ENCODE data around the gene MSI2. TPM values are rescaled to one million over a fixed set of nuclear protein-coding genes. Genes with fewer than 3 reads are reported as not detected.

Gene MSI2
- total RNA-seq, 1 experiment from 2014 or later: 174 TPM

DNA sequence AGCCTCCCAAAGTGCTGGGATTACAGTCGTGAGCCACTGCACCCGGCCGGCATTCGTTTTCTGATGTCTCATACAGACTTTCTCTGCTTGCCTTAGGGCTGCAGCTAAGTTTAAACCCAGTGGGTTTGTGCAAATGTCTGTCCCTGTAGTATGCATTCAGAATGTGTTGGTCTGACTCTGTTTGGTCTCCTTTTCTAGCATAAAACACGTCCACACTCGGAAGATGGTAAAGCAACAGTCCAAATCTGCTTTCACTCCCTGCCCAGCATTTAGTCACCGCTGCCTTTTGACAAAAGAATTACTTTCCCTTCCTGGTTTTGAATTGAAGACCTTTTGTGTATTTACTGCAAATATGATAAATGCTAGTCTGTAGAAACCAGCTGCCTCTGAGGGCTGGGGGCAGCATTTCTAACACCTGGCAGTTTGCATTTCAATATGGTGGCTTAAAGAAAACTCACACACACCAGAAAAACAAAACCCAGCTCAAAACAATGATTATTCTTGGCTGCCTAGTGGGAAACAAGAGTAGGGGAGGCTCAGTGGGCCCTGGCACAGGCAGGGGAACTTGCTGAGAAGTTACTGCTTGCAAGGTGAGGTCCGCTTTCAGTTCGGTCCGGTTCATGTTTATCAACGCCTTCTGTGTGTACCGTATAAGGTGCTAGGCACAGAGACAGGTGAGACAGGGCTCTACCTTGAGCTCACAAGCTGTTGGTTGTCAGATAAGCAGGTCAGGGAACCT is 56.9 kb downstream of the MSI2 start:
- H3K4me1 ChIP-seq: peaks cover 7% of the 10 kb centered on the region
- H3K27ac Mint-ChIP-seq (ENCODE audit: unreplicated experiment): no peak overlapping the region
- no peak overlapping the region for H3K4me3 Mint-ChIP-seq (ENCODE audit: unreplicated experiment)
- H3K36me3 Mint-ChIP-seq (ENCODE audit: insufficient read depth, unreplicated experiment): peaks cover 60% of the 10 kb centered on the region
- intact Hi-C loops (cut with micrococcal nuclease; ENCODE audit: unreplicated experiment): no loop called here
- no peaks in the 10 kb centered on the region for H3K36me3 ChIP-seq (ENCODE audit: control insufficient read depth, insufficient read depth, low read length)
- BruUV-seq (replicated peaks): no TSS peak
- peaks cover 27% of the 10 kb centered on the region for H3K4me1 Mint-ChIP-seq (ENCODE audit: low read depth, unreplicated experiment)
- H3K27me3 ChIP-seq (replicated peaks; ENCODE audit: control insufficient read depth, insufficient read depth, low read length): no peaks in the 10 kb centered on the region
- no peaks in the 10 kb centered on the region for H3K9me3 ChIP-seq
- ChIA-PET POLR2A (no interaction called here), CTCF (no interaction called here)
- H3K27me3 Mint-ChIP-seq (ENCODE audit: insufficient read depth, unreplicated experiment): no peaks in the 10 kb centered on the region
- DNase-seq: no peak
- no peak for TF ChIP-seq CTCF (IDR thresholded peaks at IDR 0.05; ENCODE audit: insufficient read depth in 1 of 2, low read depth in 1 of 2, low read length in 1 of 2, severe bottlenecking in 1 of 2, unreplicated experiment in 1 of 2)
- H3K4me3 ChIP-seq (ENCODE audit: low read depth, low read length): no peak overlapping the region
- H3K9me3 Mint-ChIP-seq (ENCODE audit: unreplicated experiment): no peaks in the 10 kb centered on the region

DNA sequence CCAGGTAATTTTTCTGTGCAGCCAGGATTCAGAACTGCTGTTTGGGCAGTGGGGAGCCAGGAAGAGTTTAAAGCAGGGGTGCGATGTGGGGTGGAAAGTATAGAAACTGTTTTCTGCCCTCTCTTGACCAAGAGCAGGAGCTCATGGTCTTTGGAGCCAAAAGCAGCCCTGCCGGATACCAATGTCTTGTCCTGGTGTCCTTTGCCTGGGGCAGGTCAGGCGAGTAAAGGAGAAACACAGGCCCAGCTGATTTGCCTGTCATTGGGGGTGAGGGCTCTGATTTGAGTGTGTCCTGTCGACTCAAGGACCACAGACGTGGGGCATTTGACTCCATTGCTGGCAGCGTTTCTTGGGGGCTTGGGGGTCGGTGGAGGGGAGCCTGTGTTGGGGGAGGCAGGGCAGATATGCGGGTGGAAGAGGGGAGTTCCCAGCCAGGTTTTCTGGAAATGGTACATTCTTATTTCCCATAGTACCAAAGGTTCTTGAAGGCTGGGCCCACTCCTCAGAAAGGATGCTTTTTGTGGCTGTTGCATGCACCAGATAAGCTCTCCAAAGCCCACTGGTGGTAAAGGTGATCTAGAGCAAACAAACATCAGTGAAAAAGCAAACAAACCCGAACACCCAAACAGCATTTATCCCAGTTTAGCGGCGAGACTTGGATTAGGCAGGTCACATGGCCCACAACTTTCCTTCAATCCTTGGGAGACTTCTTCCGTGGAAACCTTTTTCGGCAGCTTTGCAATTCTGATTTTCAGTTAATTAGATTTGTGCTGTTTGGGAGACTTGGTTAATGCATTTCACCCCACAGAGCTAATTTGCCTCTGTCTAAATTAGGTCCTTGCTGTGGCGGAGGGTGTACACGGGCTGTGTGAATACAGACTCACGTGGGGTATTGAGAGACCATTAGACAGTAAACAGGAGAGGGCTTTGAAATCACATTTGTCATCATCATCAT is 59.0 kb downstream of the MSI2 start:
- H3K27me3 ChIP-seq (replicated peaks; ENCODE audit: control insufficient read depth, insufficient read depth, low read length): no peaks in the 10 kb centered on the region
- H3K4me1 ChIP-seq: peaks cover 7% of the 10 kb centered on the region
- intact Hi-C loops (cut with micrococcal nuclease; ENCODE audit: unreplicated experiment): no loop called here
- H3K27ac Mint-ChIP-seq (ENCODE audit: unreplicated experiment): peak overlapping the region; percentile 15
- H3K4me1 Mint-ChIP-seq (ENCODE audit: low read depth, unreplicated experiment): peaks cover 18% of the 10 kb centered on the region
- peaks cover 1% of the 10 kb centered on the region for H3K36me3 ChIP-seq (ENCODE audit: control insufficient read depth, insufficient read depth, low read length)
- no peak for DNase-seq
- POLR2A ChIA-PET: interaction anchor here (0.5 to 0.7 kb wide), 3 partner anchors 24 to 225 kb away, joined by 3 to 27 read pairs (median 3); partner anchors contain the start of gene MSI2
- CTCF ChIA-PET: interaction anchor here (0.6 kb wide), 1 partner anchor 75 kb away, joined by 3 read pairs; no protein-coding TSS in a partner anchor
- H3K27me3 Mint-ChIP-seq (ENCODE audit: insufficient read depth, unreplicated experiment): no peaks in the 10 kb centered on the region
- no peaks in the 10 kb centered on the region for H3K9me3 ChIP-seq
- no TSS peak for BruUV-seq (replicated peaks)
- H3K4me3 ChIP-seq (ENCODE audit: low read depth, low read length): no peak overlapping the region
- H3K4me3 Mint-ChIP-seq (ENCODE audit: unreplicated experiment): no peak overlapping the region
- H3K36me3 Mint-ChIP-seq (ENCODE audit: insufficient read depth, unreplicated experiment): peaks cover 58% of the 10 kb centered on the region
- no peak for TF ChIP-seq CTCF (IDR thresholded peaks at IDR 0.05; ENCODE audit: insufficient read depth in 1 of 2, low read depth in 1 of 2, low read length in 1 of 2, severe bottlenecking in 1 of 2, unreplicated experiment in 1 of 2)
- no peaks in the 10 kb centered on the region for H3K9me3 Mint-ChIP-seq (ENCODE audit: unreplicated experiment)

DNA sequence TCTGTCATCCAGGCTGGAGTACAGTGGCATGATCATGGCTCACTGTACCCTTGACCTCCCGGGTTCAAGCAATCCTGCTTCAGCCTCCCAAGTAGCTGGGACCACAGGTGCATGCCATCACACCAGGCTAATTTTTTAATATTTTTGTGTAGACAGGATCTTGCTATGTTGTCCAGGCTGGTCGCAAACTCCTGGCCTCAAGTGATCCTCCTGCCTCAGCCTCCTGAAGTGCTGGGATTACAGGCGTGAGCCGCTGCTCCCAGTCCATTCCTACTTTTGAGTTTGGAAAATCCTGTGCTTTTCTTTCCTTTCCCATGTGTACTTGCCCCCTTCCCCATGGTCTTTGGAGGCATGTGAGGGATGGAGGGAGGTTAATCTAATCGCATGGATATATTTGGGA is 60.0 kb downstream of the MSI2 start:
- POLR2A ChIA-PET: interaction anchor here (0.6 kb wide), 1 partner anchor 269 kb away, joined by 9 read pairs; no protein-coding TSS in a partner anchor
- Mint-ChIP-seq H3K4me1 (ENCODE audit: low read depth, unreplicated experiment) (peaks cover 18% of the 10 kb centered on the region), H3K27ac (ENCODE audit: unreplicated experiment) (no peak overlapping the region), H3K27me3 (ENCODE audit: insufficient read depth, unreplicated experiment) (no peaks in the 10 kb centered on the region), H3K4me3 (ENCODE audit: unreplicated experiment) (no peak overlapping the region), H3K36me3 (ENCODE audit: insufficient read depth, unreplicated experiment) (peaks cover 50% of the 10 kb centered on the region), H3K9me3 (ENCODE audit: unreplicated experiment) (no peaks in the 10 kb centered on the region)
- BruUV-seq (replicated peaks): no TSS peak
- no peak for TF ChIP-seq CTCF (IDR thresholded peaks at IDR 0.05; ENCODE audit: insufficient read depth in 1 of 2, low read depth in 1 of 2, low read length in 1 of 2, severe bottlenecking in 1 of 2, unreplicated experiment in 1 of 2)
- H3K4me3 ChIP-seq (ENCODE audit: low read depth, low read length): no peak overlapping the region
- peaks cover 7% of the 10 kb centered on the region for H3K4me1 ChIP-seq
- CTCF ChIA-PET: no interaction called here
- H3K9me3 ChIP-seq: no peaks in the 10 kb centered on the region
- H3K27me3 ChIP-seq (replicated peaks; ENCODE audit: control insufficient read depth, insufficient read depth, low read length): no peaks in the 10 kb centered on the region
- intact Hi-C loops (cut with micrococcal nuclease; ENCODE audit: unreplicated experiment): no loop called here
- DNase-seq: no peak
- peaks cover 1% of the 10 kb centered on the region for H3K36me3 ChIP-seq (ENCODE audit: control insufficient read depth, insufficient read depth, low read length)
